SK-N-SH treated with all-trans-retinoic acid at 6 μM for 48 hours (cell line): ENCODE data around the gene CWF19L2.
"Not testable (repeated sequence)": the region's sequence is repeated elsewhere in the genome, so short reads cannot be mapped to it uniquely, and the experiment has no call there.

ENCODE experiments used
- ATAC-seq: fragments of 200-7000 bp; cut with Tn5 transposase; 3 replicates; pipeline ENCODE4 v1.9.1; 2020; ENCODE audit warnings: mild to moderate bottlenecking, moderate library complexity
- ARNTL ChIP-seq: fragments of 450-650 bp; formaldehyde crosslinking; IDR thresholded peaks from 2 replicates; pipeline ENCODE4 v1.5.0; 2020; ENCODE audit warnings: low read depth, mild to moderate bottlenecking, moderate library complexity, borderline replicate concordance
- BACH2 ChIP-seq: fragments of 250-450 bp; sonication (Bioruptor Pico); IDR thresholded peaks from 2 replicates; pipeline ENCODE4 v1.9.0; 2021; ENCODE audit warnings: mild to moderate bottlenecking, borderline replicate concordance
- CSDC2 ChIP-seq: fragments of 250-450 bp; sonication (Bioruptor Pico); IDR thresholded peaks from 2 replicates; pipeline ENCODE4 v1.5.0; 2020; ENCODE audit warnings: mild to moderate bottlenecking, moderate library complexity
- CSRNP3 ChIP-seq: fragments of 250-450 bp; sonication (Bioruptor Pico); IDR thresholded peaks from 2 replicates; pipeline ENCODE4 v1.5.1; 2021; ENCODE audit warnings: mild to moderate bottlenecking, moderate library complexity
- ESRRG ChIP-seq: fragments of 250-450 bp; sonication (Bioruptor Pico); IDR thresholded peaks from 2 replicates; pipeline ENCODE4 v1.6.1; 2021; ENCODE audit warnings: mild to moderate bottlenecking
- GLIS3 ChIP-seq: fragments of 250-450 bp; sonication (Bioruptor Pico); IDR thresholded peaks from 2 replicates; pipeline ENCODE4 v1.5.0; 2020; ENCODE audit warnings: mild to moderate bottlenecking, moderate library complexity
- ISL1 ChIP-seq: fragments of 250-450 bp; sonication (Bioruptor Pico); IDR thresholded peaks from 2 replicates; pipeline ENCODE4 v2.1.2; 2022; ENCODE audit warnings: mild to moderate bottlenecking, moderate library complexity
- OSR1 ChIP-seq: fragments of 250-450 bp; sonication (Bioruptor Pico); IDR thresholded peaks from 2 replicates; pipeline ENCODE4 v1.8.0; 2022; ENCODE audit warnings: moderate library complexity, mild to moderate bottlenecking, inconsistent platforms
- PPARA ChIP-seq: fragments of 250-450 bp; sonication (Bioruptor Pico); IDR thresholded peaks from 2 replicates; pipeline ENCODE4 v1.5.0; 2020; ENCODE audit warnings: mild to moderate bottlenecking, borderline replicate concordance
- SNAI2 ChIP-seq: fragments of 250-450 bp; sonication (Bioruptor Pico); IDR thresholded peaks from 2 replicates; pipeline ENCODE4 v1.5.0; 2020; ENCODE audit warnings: mild to moderate bottlenecking, moderate library complexity
- TCF4 ChIP-seq: fragments of 250-450 bp; sonication (Bioruptor Pico); IDR thresholded peaks from 2 replicates; pipeline ENCODE4 v1.8.0; 2021; ENCODE audit warnings: mild to moderate bottlenecking, moderate library complexity, borderline replicate concordance
- TOX ChIP-seq: fragments of 250-450 bp; sonication (Bioruptor Pico); IDR thresholded peaks from 2 replicates; pipeline ENCODE4 v1.8.0; 2021; ENCODE audit warnings: mild to moderate bottlenecking, moderate library complexity, borderline replicate concordance
- TSHZ2 ChIP-seq: fragments of 250-450 bp; sonication (Bioruptor Pico); IDR thresholded peaks from 2 replicates; pipeline ENCODE4 v1.5.0; 2020; ENCODE audit warnings: mild to moderate bottlenecking, moderate library complexity
- ZC3H10 ChIP-seq: fragments of 250-450 bp; sonication (Bioruptor Pico); IDR thresholded peaks from 2 replicates; pipeline ENCODE4 v1.5.1; 2021; ENCODE audit warnings: mild to moderate bottlenecking, moderate library complexity
- ZFP3 ChIP-seq: fragments of 250-450 bp; sonication (Bioruptor Pico); IDR thresholded peaks from 2 replicates; pipeline ENCODE4 v1.5.0; 2020; ENCODE audit warnings: mild to moderate bottlenecking, moderate library complexity
- ZFP30 ChIP-seq: fragments of 450-650 bp; formaldehyde crosslinking; IDR thresholded peaks from 2 replicates; pipeline ENCODE4 v1.5.0; 2022; ENCODE audit warnings: mild to moderate bottlenecking, moderate library complexity
- ZNF565 ChIP-seq: fragments of 450-650 bp; formaldehyde crosslinking; conservative IDR thresholded peaks from 2 replicates; pipeline ENCODE4 v1.5.0; 2020; ENCODE audit warnings: low read depth, mild to moderate bottlenecking, moderate library complexity
- ZNF70 ChIP-seq: fragments of 450-650 bp; formaldehyde crosslinking; IDR thresholded peaks from 2 replicates; pipeline ENCODE4 v1.5.0; 2020; ENCODE audit warnings: mild to moderate bottlenecking, moderate library complexity
- ZNF8 ChIP-seq: fragments of 450-650 bp; formaldehyde crosslinking; IDR thresholded peaks from 2 replicates; pipeline ENCODE4 v1.5.0; 2020; ENCODE audit warnings: mild to moderate bottlenecking, moderate library complexity

Gene CWF19L2

GRCh38 chr11:107438148-107438547 is 19.5 kb downstream of the CWF19L2 start:
- ATAC-seq: no peak
- TF ChIP-seq OSR1 (CRISPR knock-in tag): no peak
- TF ChIP-seq TOX (CRISPR knock-in tag): no peak
- TF ChIP-seq ZNF70: no peak

DNA sequence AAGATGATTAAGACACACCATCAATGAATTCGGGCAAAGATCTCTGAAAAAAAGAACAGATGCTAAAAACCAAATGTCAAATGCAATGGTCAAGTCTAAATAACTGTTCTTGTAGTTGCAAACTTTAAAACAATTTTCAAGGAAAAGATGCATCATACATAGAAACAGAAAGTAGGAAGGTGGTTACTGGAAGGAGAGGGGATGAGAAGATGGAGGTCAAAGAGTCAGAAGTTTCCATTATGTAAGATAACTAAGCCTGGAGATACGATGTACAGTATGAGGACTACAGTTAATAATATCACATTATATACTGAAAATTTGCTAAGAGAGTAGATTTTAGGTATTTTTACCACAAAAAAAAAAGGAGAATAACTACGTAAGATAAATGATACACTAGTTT is 27.1 kb downstream of the CWF19L2 start:
- TF ChIP-seq ZFP3 (no peak), SNAI2 (no peak)
- ATAC-seq: no peak

- ATAC-seq: no peak
- TF ChIP-seq ESRRG (CRISPR knock-in tag) (no peak), BACH2 (CRISPR knock-in tag) (no peak), ZNF8 (CRISPR knock-in tag) (no peak)
Observed at GRCh38 chr11:107427569-107428180, 29.9 kb downstream of the CWF19L2 start.

DNA sequence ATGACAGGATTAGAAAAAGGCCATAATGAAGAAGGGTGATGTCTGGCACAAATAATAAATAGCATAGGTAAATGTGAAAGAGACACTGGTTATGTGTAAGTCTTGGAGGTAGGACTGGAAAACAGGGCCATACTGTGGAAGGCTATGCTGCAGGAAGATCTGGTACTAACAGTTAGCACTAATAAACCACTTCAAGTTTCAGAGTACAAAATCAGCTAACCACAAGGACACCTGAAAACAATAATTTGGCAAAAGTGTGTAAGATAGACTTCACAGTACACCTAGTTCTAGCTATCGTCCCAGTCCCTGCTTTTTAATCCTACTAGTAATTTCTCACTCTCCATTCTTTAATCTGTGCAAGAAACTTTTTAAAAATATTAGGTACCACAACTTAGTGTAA is 44.3 kb downstream of the CWF19L2 start:
- no peak for TF ChIP-seq ZFP30 (CRISPR knock-in tag)
- no peak for TF ChIP-seq TSHZ2 (CRISPR knock-in tag)
- TF ChIP-seq ARNTL (CRISPR knock-in tag): no peak
- TF ChIP-seq ISL1 (CRISPR knock-in tag): no peak
- no peak for TF ChIP-seq ZNF70
- no peak for TF ChIP-seq ESRRG (CRISPR knock-in tag)
- no peak for TF ChIP-seq GLIS3 (CRISPR knock-in tag)
- TF ChIP-seq, all 23 proteins: peak for 0
- no peak for ATAC-seq

DNA sequence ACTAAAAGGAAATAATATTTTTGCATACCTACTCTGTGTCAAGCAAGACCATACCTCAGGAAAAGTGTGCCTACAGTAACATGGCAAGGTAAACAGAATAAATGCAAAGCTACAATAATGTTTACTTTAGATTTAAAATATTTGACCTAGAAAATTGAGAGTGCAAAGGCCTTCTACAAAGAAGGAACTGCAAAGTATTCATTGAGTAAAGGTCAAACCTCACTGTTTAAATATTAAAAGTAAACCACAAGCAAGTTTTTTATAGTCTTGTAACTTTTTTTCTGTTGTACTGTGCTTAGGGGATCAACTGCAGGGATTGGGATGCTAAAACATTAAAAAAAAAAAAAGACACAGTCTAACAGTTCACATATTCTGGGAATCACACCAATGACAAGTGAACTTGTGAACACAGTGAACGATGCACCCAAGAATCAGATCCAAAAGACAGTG is 48.8 kb downstream of the CWF19L2 start:
- TF ChIP-seq CSDC2 (CRISPR knock-in tag): no peak
- TF ChIP-seq ZC3H10: no peak
- TF ChIP-seq ZFP30 (CRISPR knock-in tag): no peak
- TF ChIP-seq PPARA: no peak
- no peak for TF ChIP-seq ZNF8 (CRISPR knock-in tag)
- TF ChIP-seq ZFP3: no peak
- TF ChIP-seq TSHZ2 (CRISPR knock-in tag): no peak
- TF ChIP-seq TOX (CRISPR knock-in tag): no peak
- TF ChIP-seq ZNF565: no peak
- no peak for TF ChIP-seq ZNF70
- no peak for TF ChIP-seq TCF4
- TF ChIP-seq CSRNP3 (CRISPR knock-in tag): no peak

DNA sequence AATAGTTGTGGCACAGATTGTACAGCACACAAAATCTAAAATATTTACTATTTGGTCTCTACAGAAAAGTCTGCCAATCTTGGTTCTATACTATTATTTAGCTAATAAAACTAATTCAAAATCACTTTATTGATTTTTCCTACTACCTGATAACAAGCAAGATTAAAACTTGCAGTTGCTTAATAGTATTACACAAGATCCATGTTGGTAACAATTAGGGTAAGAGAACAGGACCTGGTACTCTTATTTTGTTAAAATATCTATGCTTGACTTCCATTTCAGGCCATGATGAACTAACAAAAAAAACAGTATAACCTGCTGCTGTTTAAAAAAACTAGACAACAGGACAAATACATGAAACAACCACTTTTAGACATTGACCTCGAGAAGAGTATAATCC is 52.4 kb downstream of the CWF19L2 start:
- ATAC-seq: no peak
- TF ChIP-seq ZNF8 (CRISPR knock-in tag): no peak
- no peak for TF ChIP-seq ZFP3
- TF ChIP-seq ISL1 (CRISPR knock-in tag): no peak
- TF ChIP-seq ARNTL (CRISPR knock-in tag): no peak
- TF ChIP-seq, all 23 proteins: peak for 0

More for the DNA sequence above, 48.8 kb downstream of the CWF19L2 start:
- ATAC-seq: no peak

- not testable (repeated sequence) for ATAC-seq
Observed at GRCh38 chr11:107401131-107401530, 56.5 kb downstream of the CWF19L2 start.
